ENCODE data around the gene PARVG.

PARVG gene

GRCh38 chr22:44145544-44145943 lies 35.2 kb upstream of the PARVG start:
- DNase-seq (ENCODE audit: low spot score in 2 of 2) = no peak
- Mint-ChIP-seq H3K27me3 (no peaks in the 10 kb centered on the region), H3K9me3 (no peaks in the 10 kb centered on the region), H3K4me1 (peaks cover 2% of the 10 kb centered on the region), H3K27ac (no peak overlapping the region), H3K36me3 (peaks cover 21% of the 10 kb centered on the region), H3K4me3 (no peak overlapping the region)
- ATAC-seq (ENCODE audit: low read depth) = no peak

GRCh38 chr22:44146088-44146861 lies 34.5 kb upstream of the PARVG start:
- no peak for DNase-seq (ENCODE audit: low spot score in 2 of 2)
- no peak overlapping the region for H3K4me3 Mint-ChIP-seq
- no peak for ATAC-seq (ENCODE audit: low read depth)
- no peak overlapping the region for H3K27ac Mint-ChIP-seq
- H3K4me1 Mint-ChIP-seq = peaks cover 2% of the 10 kb centered on the region
- H3K9me3 Mint-ChIP-seq = no peaks in the 10 kb centered on the region
- peaks cover 25% of the 10 kb centered on the region for H3K36me3 Mint-ChIP-seq
- H3K27me3 Mint-ChIP-seq = no peaks in the 10 kb centered on the region

- H3K36me3 Mint-ChIP-seq = peaks cover 27% of the 10 kb centered on the region
- DNase-seq (ENCODE audit: low spot score in 2 of 2) (no peak), ATAC-seq (ENCODE audit: low read depth) (no peak)
- no peak overlapping the region for H3K4me3 Mint-ChIP-seq
- H3K4me1 Mint-ChIP-seq = peaks cover 2% of the 10 kb centered on the region
- no peak overlapping the region for H3K27ac Mint-ChIP-seq
- no peaks in the 10 kb centered on the region for H3K27me3 Mint-ChIP-seq
- H3K9me3 Mint-ChIP-seq = no peaks in the 10 kb centered on the region
Measured at GRCh38 chr22:44147008-44147645, 33.6 kb upstream of the PARVG start.

GRCh38 chr22:44147821-44148574 lies 32.7 kb upstream of the PARVG start:
- ATAC-seq (ENCODE audit: low read depth) (no peak), DNase-seq (ENCODE audit: low spot score in 2 of 2) (no peak)
- H3K36me3 Mint-ChIP-seq = peaks cover 28% of the 10 kb centered on the region

GRCh38 chr22:44151676-44152075 lies 29.0 kb upstream of the PARVG start:
- Mint-ChIP-seq H3K4me3 (no peak overlapping the region), H3K27me3 (no peaks in the 10 kb centered on the region), H3K4me1 (no peaks in the 10 kb centered on the region), H3K27ac (no peak overlapping the region), H3K9me3 (no peaks in the 10 kb centered on the region), H3K36me3 (peaks cover 24% of the 10 kb centered on the region)
- no peak for ATAC-seq (ENCODE audit: low read depth)
- DNase-seq (ENCODE audit: low spot score in 2 of 2) = no peak

More at GRCh38 chr22:44147821-44148574, 32.7 kb upstream of the PARVG start:
- no peaks in the 10 kb centered on the region for H3K27me3 Mint-ChIP-seq
- H3K9me3 Mint-ChIP-seq = no peaks in the 10 kb centered on the region
- peaks cover under 1% of the 10 kb centered on the region for H3K4me1 Mint-ChIP-seq
- no peak overlapping the region for H3K27ac Mint-ChIP-seq
- no peak overlapping the region for H3K4me3 Mint-ChIP-seq

GRCh38 chr22:44153710-44154109 lies 27.0 kb upstream of the PARVG start:
- Mint-ChIP-seq H3K4me1 (no peaks in the 10 kb centered on the region), H3K9me3 (no peaks in the 10 kb centered on the region), H3K27me3 (no peaks in the 10 kb centered on the region), H3K27ac (no peak overlapping the region), H3K4me3 (no peak overlapping the region), H3K36me3 (peaks cover 26% of the 10 kb centered on the region)
- ATAC-seq (ENCODE audit: low read depth) (no peak), DNase-seq (ENCODE audit: low spot score in 2 of 2) (no peak)

GRCh38 chr22:44154436-44154942 lies 26.2 kb upstream of the PARVG start:
- no peak for DNase-seq (ENCODE audit: low spot score in 2 of 2)
- Mint-ChIP-seq H3K36me3 (peaks cover 27% of the 10 kb centered on the region), H3K4me1 (no peaks in the 10 kb centered on the region), H3K4me3 (no peak overlapping the region), H3K27ac (no peak overlapping the region), H3K27me3 (no peaks in the 10 kb centered on the region), H3K9me3 (no peaks in the 10 kb centered on the region)
- ATAC-seq (ENCODE audit: low read depth) = no peak

- DNase-seq (ENCODE audit: low spot score in 2 of 2) (no peak), ATAC-seq (ENCODE audit: low read depth) (no peak)
- H3K27ac Mint-ChIP-seq = no peak overlapping the region
- H3K4me3 Mint-ChIP-seq = no peak overlapping the region
- no peaks in the 10 kb centered on the region for H3K9me3 Mint-ChIP-seq
- H3K27me3 Mint-ChIP-seq = no peaks in the 10 kb centered on the region
- no peaks in the 10 kb centered on the region for H3K4me1 Mint-ChIP-seq
- H3K36me3 Mint-ChIP-seq = peaks cover 24% of the 10 kb centered on the region
Measured at GRCh38 chr22:44155115-44155514, 25.6 kb upstream of the PARVG start.

- peaks cover 18% of the 10 kb centered on the region for H3K36me3 Mint-ChIP-seq
- no peak for ATAC-seq (ENCODE audit: low read depth)
- H3K27me3 Mint-ChIP-seq = no peaks in the 10 kb centered on the region
Measured at GRCh38 chr22:44157916-44158618, 22.7 kb upstream of the PARVG start.

GRCh38 chr22:44158816-44159215 lies 21.9 kb upstream of the PARVG start:
- Mint-ChIP-seq H3K27me3 (no peaks in the 10 kb centered on the region), H3K4me3 (no peak overlapping the region), H3K27ac (no peak overlapping the region), H3K9me3 (no peaks in the 10 kb centered on the region), H3K4me1 (peaks cover 2% of the 10 kb centered on the region), H3K36me3 (peaks cover 18% of the 10 kb centered on the region)
- DNase-seq (ENCODE audit: low spot score in 2 of 2) = no peak
- ATAC-seq (ENCODE audit: low read depth) = no peak

More at GRCh38 chr22:44157916-44158618, 22.7 kb upstream of the PARVG start:
- no peak for DNase-seq (ENCODE audit: low spot score in 2 of 2)
- Mint-ChIP-seq H3K4me3 (no peak overlapping the region), H3K4me1 (peaks cover 2% of the 10 kb centered on the region), H3K27ac (no peak overlapping the region), H3K9me3 (no peaks in the 10 kb centered on the region)

GRCh38 chr22:44159221-44159620 lies 21.5 kb upstream of the PARVG start:
- DNase-seq (ENCODE audit: low spot score in 2 of 2) = no peak
- Mint-ChIP-seq H3K27me3 (no peaks in the 10 kb centered on the region), H3K36me3 (peaks cover 18% of the 10 kb centered on the region), H3K4me3 (no peak overlapping the region), H3K4me1 (peaks cover 2% of the 10 kb centered on the region), H3K9me3 (no peaks in the 10 kb centered on the region), H3K27ac (no peak overlapping the region)
- ATAC-seq (ENCODE audit: low read depth) = no peak

GRCh38 chr22:44159811-44160210 lies 20.9 kb upstream of the PARVG start:
- H3K36me3 Mint-ChIP-seq = peaks cover 18% of the 10 kb centered on the region
- no peak overlapping the region for H3K4me3 Mint-ChIP-seq
- peaks cover 2% of the 10 kb centered on the region for H3K4me1 Mint-ChIP-seq
- ATAC-seq (ENCODE audit: low read depth) (no peak), DNase-seq (ENCODE audit: low spot score in 2 of 2) (no peak)
- H3K27ac Mint-ChIP-seq = no peak overlapping the region
- H3K27me3 Mint-ChIP-seq = no peaks in the 10 kb centered on the region
- no peaks in the 10 kb centered on the region for H3K9me3 Mint-ChIP-seq

GRCh38 chr22:44160421-44160820 lies 20.3 kb upstream of the PARVG start:
- DNase-seq (ENCODE audit: low spot score in 2 of 2) (no peak), ATAC-seq (ENCODE audit: low read depth) (no peak)
- H3K4me1 Mint-ChIP-seq = peaks cover 2% of the 10 kb centered on the region
- no peaks in the 10 kb centered on the region for H3K27me3 Mint-ChIP-seq
- no peak overlapping the region for H3K27ac Mint-ChIP-seq
- peaks cover 18% of the 10 kb centered on the region for H3K36me3 Mint-ChIP-seq
- no peaks in the 10 kb centered on the region for H3K9me3 Mint-ChIP-seq
- H3K4me3 Mint-ChIP-seq = no peak overlapping the region
